GM23338 (cell line): Measurements from ENCODE around the gene SP6. TPM values are rescaled to one million over a fixed set of nuclear protein-coding genes. Genes with fewer than 3 reads are reported as not detected.

Experiments
- ATAC-seq: fragments of 200-7000 bp; cut with Tn5 transposase; 3 replicates; pipeline ENCODE4 v1.9.1; 2020
- DNase-seq: peaks from one replicate; pipeline ENCODE4 v3.0.0-alpha.2; 2015; ENCODE audit warnings: low spot score
- H2AFZ ChIP-seq: fragments of 200-600 bp; sonication (generic); 2 replicates; pipeline ENCODE4 v1.8.0; 2016; ENCODE audit warnings: antibody characterized with exemption, mild to moderate bottlenecking, moderate library complexity
- H3F3A ChIP-seq: fragments of 200-600 bp; sonication (generic); replicated peaks from 2 replicates; pipeline ENCODE4 v1.8.0; 2017; ENCODE audit warnings: antibody characterized with exemption, mixed run types, low read depth
- H3K27ac ChIP-seq: fragments of 200-600 bp; sonication (generic); 2 replicates; pipeline ENCODE4 v1.6.1; 2016; ENCODE audit warnings: low read depth
- H3K27me3 ChIP-seq: fragments of 200-600 bp; sonication (generic); 2 replicates; pipeline ENCODE4 v1.8.0; 2016; ENCODE audit warnings: mild to moderate bottlenecking, mixed run types, moderate library complexity; ENCODE audit not compliant: insufficient read depth
- H3K36me3 ChIP-seq: fragments of 200-600 bp; sonication (generic); 2 replicates; pipeline ENCODE4 v1.8.0; 2016; ENCODE audit warnings: mild to moderate bottlenecking; ENCODE audit not compliant: insufficient read depth
- H3K4me1 ChIP-seq: fragments of 200-600 bp; sonication (generic); 2 replicates; pipeline ENCODE4 v1.8.0; 2016; ENCODE audit warnings: mild to moderate bottlenecking, moderate library complexity; ENCODE audit not compliant: insufficient read depth
- H3K4me2 ChIP-seq: fragments of 200-600 bp; sonication (generic); 2 replicates; pipeline ENCODE4 v1.7.1; 2017; ENCODE audit warnings: mixed run types
- H3K4me3 ChIP-seq: fragments of 200-600 bp; sonication (generic); 2 replicates; pipeline ENCODE4 v1.6.1; 2016; ENCODE audit warnings: mixed run types
- H3K79me2 ChIP-seq: fragments of 200-600 bp; sonication (generic); replicated peaks from 2 replicates; pipeline ENCODE4 v1.8.0; 2017; ENCODE audit warnings: mild to moderate bottlenecking; ENCODE audit not compliant: insufficient read depth
- H3K9me2 ChIP-seq: fragments of 200-600 bp; sonication (generic); 2 replicates; pipeline ENCODE4 v1.8.0; 2017; ENCODE audit not compliant: insufficient read depth
- H4K20me1 ChIP-seq: fragments of 200-600 bp; sonication (generic); replicated peaks from 2 replicates; pipeline ENCODE4 v1.8.0; 2017; ENCODE audit warnings: mild to moderate bottlenecking; ENCODE audit not compliant: insufficient read depth
- H3K27ac Mint-ChIP-seq: 2 replicates; pipeline ENCODE4 v1.8.0; 2020; ENCODE audit warnings: inconsistent platforms, mild to moderate bottlenecking, moderate library complexity, mixed read lengths
- H3K27me3 Mint-ChIP-seq: 3 replicates; pipeline ENCODE4 v1.8.0; 2022; ENCODE audit warnings: low read depth, mild to moderate bottlenecking, moderate library complexity, mixed read lengths, inconsistent platforms; ENCODE audit not compliant: insufficient read depth, poor library complexity
- H3K36me3 Mint-ChIP-seq: 3 replicates; pipeline ENCODE4 v1.8.0; 2021; ENCODE audit warnings: low read depth, mild to moderate bottlenecking, inconsistent platforms, moderate library complexity, mixed read lengths
- H3K4me1 Mint-ChIP-seq: 3 replicates; pipeline ENCODE4 v1.8.0; 2020; ENCODE audit warnings: mild to moderate bottlenecking, inconsistent platforms, mixed read lengths
- H3K4me3 Mint-ChIP-seq: 3 replicates; pipeline ENCODE4 v1.8.0; 2021; ENCODE audit warnings: moderate library complexity, mild to moderate bottlenecking, inconsistent platforms, mixed read lengths
- H3K9me3 Mint-ChIP-seq: 3 replicates; pipeline ENCODE4 v1.8.0; 2020; ENCODE audit warnings: moderate library complexity, mild to moderate bottlenecking, inconsistent platforms, mixed read lengths
- CREB1 ChIP-seq: fragments of 250-450 bp; sonication (Bioruptor Pico); IDR thresholded peaks from 2 replicates; pipeline ENCODE4 v1.5.0; 2020; ENCODE audit warnings: low read depth, mild to moderate bottlenecking, moderate library complexity
- ETS1 ChIP-seq: IDR thresholded peaks from 2 replicates; pipeline ENCODE4 v1.6.1; 2016; ENCODE audit warnings: antibody characterized with exemption
- EZH2 ChIP-seq: fragments of 200-600 bp; sonication (generic); IDR thresholded peaks from one replicate; pipeline ENCODE4 v1.8.0; 2017; ENCODE audit warnings: antibody characterized with exemption, mild to moderate bottlenecking, low read depth; ENCODE audit not compliant: unreplicated experiment
- JUNB ChIP-seq: IDR thresholded peaks from one replicate; pipeline ENCODE4 v1.6.1; 2016; ENCODE audit warnings: antibody characterized with exemption; ENCODE audit not compliant: unreplicated experiment
- STAT1 ChIP-seq: IDR thresholded peaks from one replicate; pipeline ENCODE4 v1.6.1; 2016; ENCODE audit warnings: antibody characterized with exemption; ENCODE audit not compliant: unreplicated experiment
- ZNF114 ChIP-seq: fragments of 250-450 bp; sonication (Bioruptor Pico); IDR thresholded peaks from 2 replicates; pipeline ENCODE4 v1.5.0; 2020; ENCODE audit warnings: mild to moderate bottlenecking, moderate library complexity
- ZNF331 ChIP-seq: fragments of 250-450 bp; sonication (Bioruptor Pico); IDR thresholded peaks from 2 replicates; pipeline ENCODE4 v1.5.0; 2020; ENCODE audit warnings: low read depth, mild to moderate bottlenecking, moderate library complexity
- polyA plus RNA-seq: library from polyadenylated mRNA; unstranded; fragments of >200 nt; fragmentation: Nextera tagmentation; extraction: Ambion mirVana; gene quantifications from 2 replicates; pipeline ENCODE4 v1.2.1, GENCODE V29; 2016
- total RNA-seq: library from RNA; depleted of rRNA; stranded (reverse); fragments of >200 nt; shearing (Covaris generic); gene quantifications from 2 replicates; pipeline ENCODE4 v1.2.3, GENCODE V29; 2014
- TF ChIP-seq, protein P1 (sequence below): fragments of 250-450 bp; sonication (Bioruptor Pico); IDR thresholded peaks from 2 replicates; pipeline ENCODE4 v1.5.0; 2020; ENCODE audit warnings: mild to moderate bottlenecking, moderate library complexity

The SP6 gene
- total and polyA plus RNA-seq, 2 experiments from 2014 or later, result 0.13 to 1.0 TPM

DNA sequence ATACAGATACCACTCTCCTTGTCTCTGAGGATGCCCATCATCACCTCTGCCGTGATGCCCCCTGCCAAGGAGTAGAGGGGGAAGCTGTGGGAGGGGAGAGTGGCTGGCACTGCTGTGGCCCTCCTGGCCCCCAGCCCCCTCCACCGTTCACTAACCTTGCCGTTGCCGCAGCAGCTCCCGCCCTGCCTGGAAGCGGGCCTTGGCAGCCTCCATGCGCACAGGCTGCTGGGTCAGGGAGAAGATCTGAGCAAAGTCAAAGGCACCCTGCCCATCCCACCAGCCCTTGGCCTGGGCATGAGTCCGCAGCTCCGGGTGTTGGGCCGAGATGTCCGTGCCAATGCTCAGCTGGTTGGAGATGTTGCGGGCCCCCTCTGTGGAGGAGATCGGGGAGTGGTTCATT lies 12.3 kb downstream of the SP6 start:
- no peaks in the 10 kb centered on the region for H4K20me1 ChIP-seq
- Mint-ChIP-seq H3K27me3 (peaks cover 28% of the 10 kb centered on the region), H3K4me1 (peaks cover 24% of the 10 kb centered on the region), H3K9me3 (no peaks in the 10 kb centered on the region), H3K27ac (no peak overlapping the region), H3K4me3 (no peak overlapping the region), H3K36me3 (peaks cover 3% of the 10 kb centered on the region; the same call in 1 of the 3 replicates)
- H3K9me2 ChIP-seq, result no peaks in the 10 kb centered on the region
- ATAC-seq, result no peak
- no peak overlapping the region for H3K27ac ChIP-seq
- H3K4me3 ChIP-seq, result no peak overlapping the region
- H3F3A ChIP-seq, result no peaks in the 10 kb centered on the region
- H3K27me3 ChIP-seq, result peaks cover 4% of the 10 kb centered on the region
- no peak overlapping the region for H2AFZ ChIP-seq
- no peak for DNase-seq
- no peaks in the 10 kb centered on the region; the same call in 1 of the 2 replicates for H3K79me2 ChIP-seq
- no peak for TF ChIP-seq CREB1
- no peak overlapping the region for H3K4me2 ChIP-seq
- H3K36me3 ChIP-seq, result no peaks in the 10 kb centered on the region
- H3K4me1 ChIP-seq, result peaks cover 11% of the 10 kb centered on the region; the same call in 1 of the 2 replicates

- H3K79me2 ChIP-seq, result no peaks in the 10 kb centered on the region; the same call in 1 of the 2 replicates
- no peaks in the 10 kb centered on the region; the same call in 2 of the 3 replicates for H3K9me3 Mint-ChIP-seq
- peaks cover 4% of the 10 kb centered on the region for H3K27me3 ChIP-seq
- H3K4me1 ChIP-seq, result peaks cover 6% of the 10 kb centered on the region; the same call in 1 of the 2 replicates
- H3K27me3 Mint-ChIP-seq, result peaks cover 28% of the 10 kb centered on the region
- H3K4me2 ChIP-seq, result no peak overlapping the region
- H3K4me3 ChIP-seq, result no peak overlapping the region
- H2AFZ ChIP-seq, result no peak overlapping the region
- TF ChIP-seq ZNF114 (CRISPR knock-in tag), result no peak
- no peak for TF ChIP-seq JUNB
- TF ChIP-seq EZH2, result no peak
- no peak for TF ChIP-seq STAT1
- TF ChIP-seq ETS1, result no peak
- ATAC-seq (no peak), DNase-seq (no peak)
- no peaks in the 10 kb centered on the region for H3F3A ChIP-seq
- H3K27ac Mint-ChIP-seq, result no peak overlapping the region
- no peak overlapping the region for H3K4me3 Mint-ChIP-seq
- H3K36me3 ChIP-seq, result no peaks in the 10 kb centered on the region
- H3K36me3 Mint-ChIP-seq, result peaks cover 3% of the 10 kb centered on the region; the same call in 1 of the 3 replicates
- no peaks in the 10 kb centered on the region for H3K9me2 ChIP-seq
- peaks cover 14% of the 10 kb centered on the region for H3K4me1 Mint-ChIP-seq
- H3K27ac ChIP-seq, result no peak overlapping the region
- H4K20me1 ChIP-seq, result no peaks in the 10 kb centered on the region
Observed at GRCh38 chr17:47837401-47838039, 13.4 kb downstream of the SP6 start.

GRCh38 chr17:47836601-47837000 lies 14.4 kb downstream of the SP6 start:
- no peak overlapping the region for H2AFZ ChIP-seq
- H3K9me3 Mint-ChIP-seq, result no peaks in the 10 kb centered on the region; the same call in 2 of the 3 replicates
- peaks cover 25% of the 10 kb centered on the region for H3K27me3 Mint-ChIP-seq
- no peaks in the 10 kb centered on the region for H3K9me2 ChIP-seq
- no peak overlapping the region for H3K27ac ChIP-seq
- no peak overlapping the region for H3K4me2 ChIP-seq
- ATAC-seq (no peak), DNase-seq (no peak)
- H3K27ac Mint-ChIP-seq, result no peak overlapping the region
- no peaks in the 10 kb centered on the region for H3F3A ChIP-seq
- H3K36me3 Mint-ChIP-seq, result peaks cover 3% of the 10 kb centered on the region; the same call in 1 of the 3 replicates
- no peaks in the 10 kb centered on the region for H3K27me3 ChIP-seq
- H4K20me1 ChIP-seq, result no peaks in the 10 kb centered on the region
- H3K79me2 ChIP-seq, result no peaks in the 10 kb centered on the region; the same call in 1 of the 2 replicates
- no peak overlapping the region for H3K4me3 Mint-ChIP-seq
- H3K4me3 ChIP-seq, result no peak overlapping the region
- no peaks in the 10 kb centered on the region for H3K36me3 ChIP-seq
- peaks cover 13% of the 10 kb centered on the region for H3K4me1 Mint-ChIP-seq
- peaks cover 13% of the 10 kb centered on the region; the same call in 1 of the 2 replicates for H3K4me1 ChIP-seq
- TF ChIP-seq, protein P1, sequence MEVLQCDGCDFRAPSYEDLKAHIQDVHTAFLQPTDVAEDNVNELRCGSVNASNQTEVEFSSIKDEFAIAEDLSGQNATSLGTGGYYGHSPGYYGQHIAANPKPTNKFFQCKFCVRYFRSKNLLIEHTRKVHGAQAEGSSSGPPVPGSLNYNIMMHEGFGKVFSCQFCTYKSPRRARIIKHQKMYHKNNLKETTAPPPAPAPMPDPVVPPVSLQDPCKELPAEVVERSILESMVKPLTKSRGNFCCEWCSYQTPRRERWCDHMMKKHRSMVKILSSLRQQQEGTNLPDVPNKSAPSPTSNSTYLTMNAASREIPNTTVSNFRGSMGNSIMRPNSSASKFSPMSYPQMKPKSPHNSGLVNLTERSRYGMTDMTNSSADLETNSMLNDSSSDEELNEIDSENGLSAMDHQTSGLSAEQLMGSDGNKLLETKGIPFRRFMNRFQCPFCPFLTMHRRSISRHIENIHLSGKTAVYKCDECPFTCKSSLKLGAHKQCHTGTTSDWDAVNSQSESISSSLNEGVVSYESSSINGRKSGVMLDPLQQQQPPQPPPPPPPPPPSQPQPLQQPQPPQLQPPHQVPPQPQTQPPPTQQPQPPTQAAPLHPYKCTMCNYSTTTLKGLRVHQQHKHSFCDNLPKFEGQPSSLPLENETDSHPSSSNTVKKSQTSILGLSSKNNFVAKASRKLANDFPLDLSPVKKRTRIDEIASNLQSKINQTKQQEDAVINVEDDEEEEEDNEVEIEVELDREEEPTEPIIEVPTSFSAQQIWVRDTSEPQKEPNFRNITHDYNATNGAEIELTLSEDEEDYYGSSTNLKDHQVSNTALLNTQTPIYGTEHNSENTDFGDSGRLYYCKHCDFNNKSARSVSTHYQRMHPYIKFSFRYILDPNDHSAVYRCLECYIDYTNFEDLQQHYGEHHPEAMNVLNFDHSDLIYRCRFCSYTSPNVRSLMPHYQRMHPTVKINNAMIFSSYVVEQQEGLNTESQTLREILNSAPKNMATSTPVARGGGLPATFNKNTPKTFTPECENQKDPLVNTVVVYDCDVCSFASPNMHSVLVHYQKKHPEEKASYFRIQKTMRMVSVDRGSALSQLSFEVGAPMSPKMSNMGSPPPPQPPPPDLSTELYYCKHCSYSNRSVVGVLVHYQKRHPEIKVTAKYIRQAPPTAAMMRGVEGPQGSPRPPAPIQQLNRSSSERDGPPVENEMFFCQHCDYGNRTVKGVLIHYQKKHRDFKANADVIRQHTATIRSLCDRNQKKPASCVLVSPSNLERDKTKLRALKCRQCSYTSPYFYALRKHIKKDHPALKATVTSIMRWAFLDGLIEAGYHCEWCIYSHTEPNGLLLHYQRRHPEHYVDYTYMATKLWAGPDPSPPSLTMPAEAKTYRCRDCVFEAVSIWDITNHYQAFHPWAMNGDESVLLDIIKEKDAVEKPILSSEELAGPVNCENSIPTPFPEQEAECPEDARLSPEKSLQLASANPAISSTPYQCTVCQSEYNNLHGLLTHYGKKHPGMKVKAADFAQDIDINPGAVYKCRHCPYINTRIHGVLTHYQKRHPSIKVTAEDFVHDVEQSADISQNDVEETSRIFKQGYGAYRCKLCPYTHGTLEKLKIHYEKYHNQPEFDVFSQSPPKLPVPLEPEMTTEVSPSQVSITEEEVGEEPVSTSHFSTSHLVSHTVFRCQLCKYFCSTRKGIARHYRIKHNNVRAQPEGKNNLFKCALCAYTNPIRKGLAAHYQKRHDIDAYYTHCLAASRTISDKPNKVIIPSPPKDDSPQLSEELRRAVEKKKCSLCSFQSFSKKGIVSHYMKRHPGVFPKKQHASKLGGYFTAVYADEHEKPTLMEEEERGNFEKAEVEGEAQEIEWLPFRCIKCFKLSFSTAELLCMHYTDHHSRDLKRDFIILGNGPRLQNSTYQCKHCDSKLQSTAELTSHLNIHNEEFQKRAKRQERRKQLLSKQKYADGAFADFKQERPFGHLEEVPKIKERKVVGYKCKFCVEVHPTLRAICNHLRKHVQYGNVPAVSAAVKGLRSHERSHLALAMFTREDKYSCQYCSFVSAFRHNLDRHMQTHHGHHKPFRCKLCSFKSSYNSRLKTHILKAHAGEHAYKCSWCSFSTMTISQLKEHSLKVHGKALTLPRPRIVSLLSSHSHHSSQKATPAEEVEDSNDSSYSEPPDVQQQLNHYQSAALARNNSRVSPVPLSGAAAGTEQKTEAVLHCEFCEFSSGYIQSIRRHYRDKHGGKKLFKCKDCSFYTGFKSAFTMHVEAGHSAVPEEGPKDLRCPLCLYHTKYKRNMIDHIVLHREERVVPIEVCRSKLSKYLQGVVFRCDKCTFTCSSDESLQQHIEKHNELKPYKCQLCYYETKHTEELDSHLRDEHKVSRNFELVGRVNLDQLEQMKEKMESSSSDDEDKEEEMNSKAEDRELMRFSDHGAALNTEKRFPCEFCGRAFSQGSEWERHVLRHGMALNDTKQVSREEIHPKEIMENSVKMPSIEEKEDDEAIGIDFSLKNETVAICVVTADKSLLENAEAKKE, result no peak
- no peak for TF ChIP-seq ZNF331 (CRISPR knock-in tag)
- TF ChIP-seq STAT1, result no peak
